ENCODE measurements around the gene LDHA.
A peak's percentile ranks its signal among the peaks of the same experiment; 100 is the strongest.
"Not testable (repeated sequence)": the region's sequence is repeated elsewhere in the genome, so short reads cannot be mapped to it uniquely, and the experiment has no call there.

LDHA gene

GRCh38 chr11:18393581-18394274 lies 635 bp upstream of the LDHA start:
- no peak for DNase-seq (ENCODE audit: low read depth in 2 of 3, low spot score in 2 of 3)

DNA sequence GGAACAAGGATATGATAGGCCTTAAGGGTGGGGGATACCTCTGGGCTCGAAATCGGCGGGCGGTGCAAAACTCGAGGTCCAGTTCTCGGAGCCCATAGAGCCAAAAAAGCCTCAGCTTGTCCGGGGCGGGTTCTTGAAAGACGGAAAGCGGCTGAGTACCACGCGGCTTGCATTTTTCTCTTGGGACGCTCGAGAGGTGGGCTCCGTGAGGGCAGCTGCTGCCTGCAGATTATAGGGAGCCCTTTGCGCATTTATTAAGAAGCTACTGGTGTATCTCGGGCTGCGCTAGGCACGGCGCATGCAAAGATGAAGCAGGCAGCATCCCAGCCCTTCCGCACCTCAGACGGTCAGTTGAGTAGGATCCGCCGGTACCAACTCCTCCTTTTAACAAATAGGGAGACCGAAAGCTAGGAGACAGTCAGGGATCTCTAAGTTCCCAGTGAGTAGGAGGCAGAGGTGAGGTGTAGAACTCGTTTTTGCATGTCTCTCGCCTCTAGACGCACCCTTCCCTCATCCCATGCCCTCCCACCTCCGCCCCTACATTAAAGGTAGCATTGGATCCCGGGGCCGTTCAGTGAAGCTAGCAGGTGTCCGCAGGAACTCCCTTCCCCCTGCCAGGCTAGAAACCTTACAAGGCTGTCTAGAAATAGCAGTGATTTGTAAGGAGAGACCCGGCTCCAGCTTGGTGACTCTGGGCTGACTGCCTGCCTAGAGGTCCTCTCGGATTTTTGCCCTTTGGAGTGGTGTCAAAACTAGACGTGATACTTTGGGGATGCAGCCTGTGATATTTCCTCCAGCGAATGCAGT lies 768 bp downstream of the LDHA start:
- DNase-seq (ENCODE audit: low read depth in 2 of 3, low spot score in 2 of 3): no peak

DNA sequence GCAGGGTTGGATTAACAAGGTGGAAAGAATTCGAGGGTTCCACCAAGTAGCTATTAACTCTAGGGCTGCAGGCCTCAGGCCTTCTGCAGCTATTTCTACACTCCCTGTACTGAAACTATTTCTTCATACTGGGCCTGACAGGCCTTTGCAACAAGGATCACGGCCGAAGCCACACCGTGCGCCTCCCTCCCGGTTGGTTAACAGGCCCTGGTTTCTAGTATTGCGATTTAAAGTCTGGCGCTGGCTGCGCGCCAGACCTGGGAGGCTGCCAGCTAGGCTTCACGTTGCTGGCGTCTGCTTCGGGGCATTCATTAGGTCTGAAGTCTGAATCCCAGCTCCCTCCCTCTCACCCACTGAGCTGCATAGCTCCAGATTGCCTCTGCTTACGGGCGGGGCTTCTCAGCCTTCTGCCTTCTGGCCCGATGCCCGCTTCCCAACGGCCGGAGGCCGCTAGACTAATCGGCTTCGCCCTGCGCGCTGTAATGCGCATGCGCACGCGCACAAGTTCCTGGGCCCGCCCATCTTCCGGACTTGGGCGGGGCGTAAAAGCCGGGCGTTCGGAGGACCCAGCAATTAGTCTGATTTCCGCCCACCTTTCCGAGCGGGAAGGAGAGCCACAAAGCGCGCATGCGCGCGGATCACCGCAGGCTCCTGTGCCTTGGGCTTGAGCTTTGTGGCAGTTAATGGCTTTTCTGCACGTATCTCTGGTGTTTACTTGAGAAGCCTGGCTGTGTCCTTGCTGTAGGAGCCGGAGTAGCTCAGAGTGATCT lies 1.6 kb downstream of the LDHA start:
- DNase-seq (ENCODE audit: low read depth in 2 of 3, low spot score in 2 of 3): peak; percentile 89 to 94 (median 90)

- no peak for DNase-seq (ENCODE audit: low read depth in 2 of 3, low spot score in 2 of 3)
These were observed 3.6 kb downstream of the LDHA start for GRCh38 chr11:18397921-18398320.

DNA sequence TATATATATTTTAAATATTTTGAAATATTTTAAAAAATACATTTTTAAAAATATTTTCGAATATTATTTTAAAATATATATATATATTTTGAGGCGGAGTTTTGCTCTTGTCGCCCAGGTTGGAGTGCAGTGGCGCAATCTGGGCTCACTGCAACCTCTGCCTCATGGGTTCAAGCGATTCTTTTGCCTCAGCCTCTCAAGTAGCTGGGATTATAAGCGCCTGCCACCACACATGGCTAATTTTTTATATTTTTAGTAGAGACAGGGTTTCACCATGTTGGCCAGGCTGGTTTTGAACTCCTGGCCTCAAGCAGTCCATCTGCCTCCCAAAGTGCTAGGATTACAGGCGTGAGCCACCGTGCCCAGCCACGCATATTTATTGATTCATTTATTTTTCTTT lies 6.7 kb downstream of the LDHA start:
- not testable (repeated sequence) for DNase-seq (ENCODE audit: low read depth in 2 of 3, low spot score in 2 of 3)

DNA sequence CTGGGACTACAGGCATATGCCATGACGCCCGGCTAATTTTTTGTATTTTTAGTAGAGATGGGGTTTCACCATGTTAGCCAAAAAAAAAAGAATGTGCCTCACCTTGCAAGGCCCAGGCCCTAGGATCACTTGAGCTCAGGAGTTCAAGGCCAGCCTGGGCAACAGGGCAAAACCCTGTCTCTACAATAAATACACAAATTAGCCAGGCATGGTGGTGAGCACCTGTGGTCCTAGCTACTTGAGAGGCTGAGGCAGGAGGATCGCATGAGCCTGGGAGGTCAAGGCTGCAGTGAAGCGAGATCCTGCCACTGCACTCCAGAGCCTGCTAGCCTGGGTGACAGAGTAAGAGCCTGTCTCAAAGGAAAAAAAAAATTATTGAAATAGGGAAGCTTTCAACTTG lies 9.7 kb downstream of the LDHA start:
- no peak for DNase-seq (ENCODE audit: low read depth in 2 of 3, low spot score in 2 of 3)

- DNase-seq (ENCODE audit: low read depth in 2 of 3, low spot score in 2 of 3): not testable (repeated sequence)
These were observed 13.0 kb downstream of the LDHA start for GRCh38 chr11:18407400-18407799.

DNA sequence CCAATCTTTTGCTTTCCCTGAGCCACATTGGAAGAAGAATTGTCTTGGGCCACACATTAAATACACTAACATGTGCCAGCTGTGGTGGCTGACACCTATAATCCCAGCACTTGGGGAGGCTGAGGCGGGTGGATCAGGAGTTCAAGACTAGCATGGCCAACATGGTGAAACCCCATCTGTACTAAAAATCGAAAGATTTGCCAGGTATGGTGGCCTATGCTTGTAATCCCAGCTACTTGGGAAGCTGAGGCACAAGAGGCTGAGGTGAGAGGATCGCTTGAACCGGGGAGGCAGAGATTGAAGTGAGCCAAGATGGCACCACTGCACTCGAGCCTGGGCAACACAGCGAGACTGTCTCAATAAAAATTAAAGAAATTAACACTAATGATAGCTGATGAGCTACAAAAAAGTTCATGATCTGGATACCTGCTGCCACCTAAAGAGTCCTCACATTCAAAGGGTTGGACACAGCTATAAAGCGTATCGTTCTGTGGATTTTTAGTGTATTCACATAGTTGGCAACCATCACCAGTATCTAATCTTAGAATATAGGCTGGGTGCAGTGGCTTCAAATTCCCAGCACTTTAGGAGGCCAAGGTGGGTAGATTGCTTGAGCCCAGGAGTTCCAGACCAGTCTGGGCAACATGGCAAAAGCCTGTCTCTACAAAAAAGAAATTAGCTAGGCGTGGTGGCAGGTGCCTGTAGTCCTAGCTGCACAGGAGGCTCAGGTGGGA lies 14.4 kb downstream of the LDHA start:
- DNase-seq (ENCODE audit: low read depth in 2 of 3, low spot score in 2 of 3): no peak

- no peak for DNase-seq (ENCODE audit: low read depth in 2 of 3, low spot score in 2 of 3)
These were observed 22.1 kb downstream of the LDHA start for GRCh38 chr11:18416459-18416858.

DNA sequence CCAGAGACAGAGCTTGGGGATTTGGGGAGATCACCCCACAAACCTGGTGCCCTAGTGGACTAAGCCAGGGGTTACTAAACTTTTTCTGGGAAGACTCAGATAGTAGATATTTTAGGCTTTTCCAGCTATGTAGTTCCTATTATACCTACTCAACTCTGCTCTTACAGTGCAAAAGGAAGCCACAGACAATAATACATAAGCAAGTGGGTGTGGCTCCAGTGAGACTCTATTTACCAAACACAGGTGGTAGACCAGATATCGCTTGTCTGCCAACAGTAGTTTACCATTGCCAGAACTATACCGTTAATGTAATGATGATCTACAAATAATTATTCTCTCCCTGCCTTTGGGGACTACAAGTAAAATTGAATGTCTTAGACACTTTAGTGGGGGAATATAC lies 24.7 kb downstream of the LDHA start:
- no peak for DNase-seq (ENCODE audit: low read depth in 2 of 3, low spot score in 2 of 3)

DNA sequence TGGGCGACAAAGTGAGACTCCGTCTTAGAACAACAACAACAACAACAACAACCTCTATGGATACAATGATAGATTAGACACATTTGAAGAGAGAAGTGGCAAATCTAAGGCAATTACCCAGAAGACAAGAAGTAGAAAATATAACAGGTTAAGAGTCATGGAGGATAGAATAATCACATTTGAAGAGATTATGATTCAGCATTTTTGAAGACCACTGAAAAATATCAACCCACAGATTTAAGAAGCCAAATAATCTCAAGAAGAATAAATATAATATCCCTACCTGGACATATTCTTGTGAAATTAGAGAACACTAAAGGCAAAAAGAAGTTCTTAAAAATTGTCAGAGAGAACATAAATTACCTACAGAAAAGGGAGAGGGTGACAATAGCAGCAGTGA lies 25.7 kb downstream of the LDHA start:
- DNase-seq (ENCODE audit: low read depth in 2 of 3, low spot score in 2 of 3): no peak

GRCh38 chr11:18427240-18427639 lies 32.9 kb downstream of the LDHA start:
- DNase-seq (ENCODE audit: low read depth in 2 of 3, low spot score in 2 of 3): no peak

- DNase-seq (ENCODE audit: low read depth in 2 of 3, low spot score in 2 of 3): no peak
These were observed 35.0 kb downstream of the LDHA start for GRCh38 chr11:18429332-18429731.

DNA sequence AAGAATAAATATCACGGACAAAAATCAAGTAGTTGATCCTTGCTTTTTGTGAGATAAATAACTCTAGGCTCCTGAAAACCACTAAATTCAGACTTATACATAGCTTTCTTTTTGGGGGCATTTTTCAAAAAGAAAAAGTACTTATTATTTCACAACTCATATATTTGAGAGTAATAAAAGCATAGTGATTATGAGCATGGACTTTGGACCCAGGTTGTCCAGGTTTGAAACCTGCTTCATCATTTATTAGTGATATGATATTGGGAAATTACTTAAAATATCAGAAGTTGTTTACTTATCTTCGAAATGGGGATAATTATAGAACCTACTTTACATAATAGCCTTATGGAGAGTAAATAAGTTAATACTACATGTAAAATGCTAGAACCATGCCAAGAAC lies 44.3 kb downstream of the LDHA start:
- DNase-seq (ENCODE audit: low read depth in 2 of 3, low spot score in 2 of 3): no peak

GRCh38 chr11:18449251-18449650 lies 54.9 kb downstream of the LDHA start:
- DNase-seq (ENCODE audit: low read depth in 2 of 3, low spot score in 2 of 3): no peak

- no peak for DNase-seq (ENCODE audit: low read depth in 2 of 3, low spot score in 2 of 3)
These were observed 58.6 kb downstream of the LDHA start for GRCh38 chr11:18452927-18453326.

DNA sequence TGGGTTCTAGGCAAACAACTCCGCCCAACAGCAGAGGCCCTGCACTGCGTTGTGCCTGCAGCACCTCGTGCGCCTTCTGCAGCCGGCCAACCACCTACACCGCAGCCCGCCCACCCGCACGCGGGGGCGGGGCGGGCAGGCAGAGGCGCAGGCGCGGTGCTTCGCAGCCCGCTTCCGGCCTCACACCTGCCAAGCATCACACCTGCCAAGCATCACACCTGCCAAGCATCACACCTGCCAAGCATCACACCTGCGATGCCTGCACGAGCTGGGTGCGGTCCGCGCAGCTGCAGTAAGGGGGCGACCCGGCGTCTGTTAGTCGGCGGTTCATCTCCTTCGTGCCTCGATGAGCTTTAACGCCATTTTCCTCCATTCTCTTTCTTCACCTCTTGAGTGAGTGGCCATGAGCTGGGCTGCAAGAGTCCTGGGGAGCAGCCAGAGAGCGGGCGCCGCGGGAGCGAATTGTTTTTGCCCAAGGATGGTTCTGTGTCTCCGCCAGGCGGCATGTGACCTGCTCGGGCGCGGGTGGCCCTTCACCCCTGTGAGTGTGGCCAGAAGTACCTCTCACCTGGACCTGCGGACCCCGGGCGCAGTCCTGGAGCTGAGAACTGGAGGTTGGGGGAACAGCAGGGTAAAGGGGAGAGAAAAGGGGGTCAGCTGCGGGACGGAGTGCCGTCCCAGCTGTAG lies 61.5 kb downstream of the LDHA start, which contains the start of gene LDHAL6A:
TSS of gene LDHAL6A (plus strand) at position 171 of the 687 bp plus-strand sequence. CDS start 825 bp downstream, outside the sequence.
- no peak for DNase-seq (ENCODE audit: low read depth in 2 of 3, low spot score in 2 of 3)

GRCh38 chr11:18457450-18457849 lies 63.1 kb downstream of the LDHA start:
- DNase-seq (ENCODE audit: low read depth in 2 of 3, low spot score in 2 of 3): no peak
